SH-SY5Y (cell line): ENCODE data around the gene CA10.

ENCODE experiments used
- GATA2 ChIP-seq: IDR thresholded peaks from 2 replicates; pipeline ENCODE4 v1.6.1; 2011; ENCODE audit warnings: mild to moderate bottlenecking, low read depth, low read length
- GATA3 ChIP-seq: IDR thresholded peaks from 2 replicates; pipeline ENCODE4 v1.6.1; 2011; ENCODE audit warnings: low read depth, mild to moderate bottlenecking, low read length, moderate library complexity

DNA sequence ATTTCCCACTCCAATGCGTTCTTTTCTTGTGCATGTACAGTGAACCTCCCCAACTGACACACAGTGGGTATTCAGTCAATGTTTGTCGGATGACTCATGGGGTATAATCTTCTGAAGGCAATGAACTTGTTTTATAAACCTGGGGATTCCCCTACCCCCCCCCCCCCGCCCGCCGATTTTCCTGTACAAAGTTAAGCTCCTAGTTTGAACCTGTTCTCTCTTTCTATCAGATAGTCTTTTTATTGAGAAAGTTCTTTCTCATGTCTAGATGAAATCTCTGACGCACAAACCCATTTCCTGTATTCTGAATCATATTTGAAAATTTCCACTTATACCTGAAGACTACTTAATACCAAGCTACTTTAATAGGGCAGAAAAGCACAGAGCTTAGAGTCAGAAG, 338.3 kb downstream of the CA10 start:
- TF ChIP-seq GATA3 (no peak), GATA2 (no peak)
